HG03097 (cell line): Measurements from ENCODE around the gene IFNGR2.
"Not testable (repeated sequence)": the region's sequence is repeated elsewhere in the genome, so short reads cannot be mapped to it uniquely, and the experiment has no call there.

Source experiments
- ATAC-seq: cut with Tn5 transposase; IDR thresholded peaks from one replicate; pipeline ENCODE4 v1.9.1; 2021; ENCODE audit not compliant: unreplicated experiment, low FRiP score

Gene IFNGR2

DNA sequence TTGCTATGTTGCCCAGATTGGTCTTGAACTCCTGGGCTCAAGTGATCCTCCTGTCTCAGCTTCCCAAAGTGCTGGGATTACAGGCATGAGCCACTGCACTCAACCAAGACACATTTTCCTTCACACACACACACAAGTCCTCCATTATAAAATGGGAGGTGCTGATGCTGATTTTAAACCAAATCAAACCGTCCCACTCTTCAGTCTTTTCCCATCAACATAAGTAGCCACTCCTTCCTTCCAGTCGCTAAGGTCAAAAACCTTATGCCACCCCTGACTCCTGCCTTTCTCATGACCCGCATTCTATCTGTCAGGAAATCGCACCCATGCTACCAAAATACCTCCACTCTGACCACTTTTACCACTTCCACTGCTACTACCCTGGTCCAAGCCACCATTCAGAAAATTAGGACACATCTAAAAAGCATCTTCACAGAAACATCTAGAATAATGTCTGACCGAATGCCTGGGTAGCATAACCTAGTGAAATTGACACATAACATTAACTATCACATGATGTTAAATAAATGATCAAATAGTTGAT lies 28.0 kb upstream of the IFNGR2 start:
- no peak for ATAC-seq

GRCh38 chr21:33377221-33377920 lies 25.8 kb upstream of the IFNGR2 start:
- no peak for ATAC-seq

- no peak for ATAC-seq
Observed at GRCh38 chr21:33378081-33378480, 25.1 kb upstream of the IFNGR2 start.

- ATAC-seq: not testable (repeated sequence)
Observed at GRCh38 chr21:33379934-33380333, 23.3 kb upstream of the IFNGR2 start.

- ATAC-seq: peak; percentile 43
Observed at GRCh38 chr21:33380483-33380998, 22.7 kb upstream of the IFNGR2 start.

DNA sequence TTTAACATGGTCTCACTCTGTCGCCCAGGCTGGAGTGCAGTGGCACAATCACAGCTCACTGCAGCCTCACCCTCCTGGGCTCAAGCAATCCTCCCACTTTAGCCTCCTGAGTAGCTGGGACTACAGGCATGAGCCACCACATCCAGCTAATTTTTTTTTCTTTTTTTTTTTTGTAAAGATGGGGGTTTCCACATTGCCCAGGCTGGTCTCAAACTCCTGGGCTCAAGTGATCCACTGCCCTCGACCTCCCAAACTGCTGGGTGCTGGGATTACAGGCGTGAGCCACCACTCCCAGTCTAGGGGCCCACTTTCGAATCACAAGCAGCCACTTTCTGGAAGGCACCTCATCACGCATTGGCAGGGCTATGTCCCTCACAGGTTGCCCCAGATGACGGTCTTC lies 21.8 kb upstream of the IFNGR2 start:
- not testable (repeated sequence) for ATAC-seq

DNA sequence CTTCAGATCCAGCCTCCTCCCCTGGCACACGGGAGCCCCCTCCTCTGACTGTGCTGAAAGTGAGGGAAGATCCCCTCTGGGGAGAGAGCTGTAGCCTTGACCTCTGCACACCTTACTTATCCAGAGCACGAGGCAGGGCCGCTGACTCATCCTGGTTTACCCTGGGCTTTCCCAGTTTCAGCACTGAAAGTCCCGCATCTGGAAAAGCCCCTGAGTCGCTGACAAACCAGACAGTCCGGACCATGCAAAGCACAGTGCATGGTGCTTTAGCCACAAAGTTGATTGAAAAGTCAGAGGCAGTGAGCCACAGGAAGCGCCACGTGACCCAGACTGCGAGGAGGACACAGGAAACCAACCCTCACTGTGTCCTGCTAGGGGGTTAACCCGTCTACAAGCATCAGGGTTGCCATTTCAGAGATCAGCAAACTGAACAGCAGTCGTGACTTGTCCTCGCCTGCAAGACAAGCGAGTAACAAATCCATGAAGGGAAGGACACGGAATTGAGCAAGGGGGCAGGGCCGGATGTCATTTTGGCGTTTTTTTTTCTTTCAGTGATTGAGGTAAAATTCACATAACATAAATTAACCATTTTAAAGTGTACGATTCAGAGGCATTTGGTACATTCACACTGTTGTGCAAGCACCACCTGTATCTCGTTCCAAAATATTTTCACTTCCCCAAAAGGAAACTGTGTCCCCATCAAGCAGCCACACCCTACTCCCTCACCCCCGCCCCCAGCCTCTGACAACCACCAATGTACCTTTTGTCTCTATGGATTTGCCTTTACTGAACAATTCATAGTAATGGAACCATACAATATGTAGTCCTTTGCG lies 19.9 kb upstream of the IFNGR2 start:
- peak; percentile 61 for ATAC-seq

GRCh38 chr21:33384841-33385331 lies 18.3 kb upstream of the IFNGR2 start:
- ATAC-seq: no peak

- no peak for ATAC-seq
Observed at GRCh38 chr21:33386222-33386784, 16.9 kb upstream of the IFNGR2 start.

DNA sequence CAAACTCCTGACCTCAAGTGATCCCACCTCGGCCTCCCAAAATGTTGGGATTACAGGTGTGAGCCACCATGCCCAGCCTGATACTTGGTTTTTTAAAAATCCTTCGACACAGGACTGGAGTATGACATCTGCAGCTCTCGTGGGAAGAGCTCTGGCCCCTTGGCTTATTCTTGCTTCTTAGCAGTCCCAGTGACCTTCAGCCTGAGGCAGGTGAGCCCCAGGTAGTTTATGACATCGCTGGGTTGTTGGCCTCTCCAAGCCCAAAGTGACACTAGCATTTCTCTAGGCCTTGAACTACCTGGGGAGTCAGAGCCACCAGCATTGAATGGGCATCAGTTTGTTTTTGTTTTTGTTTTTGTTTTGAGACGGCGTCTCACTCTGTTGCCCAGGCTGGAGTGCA lies 15.9 kb upstream of the IFNGR2 start:
- no peak for ATAC-seq

DNA sequence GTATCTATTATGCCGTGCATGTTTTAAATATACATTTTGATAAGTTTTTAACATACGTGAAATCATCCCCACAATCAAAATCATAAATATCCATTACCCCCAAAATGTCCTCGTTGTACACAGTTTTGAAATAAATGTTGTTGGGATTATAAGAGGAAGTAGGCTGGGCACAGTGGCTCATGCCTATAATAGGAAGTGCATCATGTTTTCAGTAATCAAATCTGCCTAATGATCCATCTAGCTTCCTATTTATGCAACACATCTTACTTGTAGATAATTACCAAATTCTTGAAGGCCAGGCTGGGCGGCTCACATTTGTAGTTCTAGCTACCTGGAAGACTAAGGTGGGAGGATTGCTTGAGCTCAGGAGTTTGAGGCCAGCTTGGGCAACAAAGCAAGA lies 15.0 kb upstream of the IFNGR2 start:
- ATAC-seq: no peak

GRCh38 chr21:33390479-33390878 lies 12.7 kb upstream of the IFNGR2 start:
- ATAC-seq: no peak

- no peak for ATAC-seq
Observed at GRCh38 chr21:33391656-33392055, 11.6 kb upstream of the IFNGR2 start.

- ATAC-seq: no peak
Observed at GRCh38 chr21:33392284-33392985, 10.8 kb upstream of the IFNGR2 start.

- ATAC-seq: no peak
Observed at GRCh38 chr21:33393348-33393747, 9.9 kb upstream of the IFNGR2 start.

DNA sequence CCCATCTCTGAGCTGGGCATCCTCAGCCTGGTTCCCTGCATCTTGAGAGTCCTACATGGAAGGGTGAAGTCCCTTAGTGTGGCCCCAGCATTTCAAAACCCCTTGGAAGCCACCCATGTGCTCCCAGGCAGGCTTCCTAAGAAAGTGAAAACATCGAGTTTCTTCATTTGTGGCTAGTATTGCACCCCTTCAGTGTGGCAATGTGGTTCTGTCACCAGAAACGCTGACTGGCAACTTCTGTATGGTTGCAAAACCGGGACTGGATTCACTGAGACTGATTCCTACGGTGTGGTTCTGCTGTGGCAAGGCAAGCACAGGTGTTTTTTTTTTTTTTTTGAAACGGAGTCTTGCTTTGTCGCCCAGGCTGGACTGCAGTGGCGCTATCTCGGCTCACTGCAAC lies 9.0 kb upstream of the IFNGR2 start:
- no peak for ATAC-seq

- no peak for ATAC-seq
Observed at GRCh38 chr21:33395891-33396331, 7.3 kb upstream of the IFNGR2 start.

- no peak for ATAC-seq
Observed at GRCh38 chr21:33396436-33396835, 6.8 kb upstream of the IFNGR2 start.

DNA sequence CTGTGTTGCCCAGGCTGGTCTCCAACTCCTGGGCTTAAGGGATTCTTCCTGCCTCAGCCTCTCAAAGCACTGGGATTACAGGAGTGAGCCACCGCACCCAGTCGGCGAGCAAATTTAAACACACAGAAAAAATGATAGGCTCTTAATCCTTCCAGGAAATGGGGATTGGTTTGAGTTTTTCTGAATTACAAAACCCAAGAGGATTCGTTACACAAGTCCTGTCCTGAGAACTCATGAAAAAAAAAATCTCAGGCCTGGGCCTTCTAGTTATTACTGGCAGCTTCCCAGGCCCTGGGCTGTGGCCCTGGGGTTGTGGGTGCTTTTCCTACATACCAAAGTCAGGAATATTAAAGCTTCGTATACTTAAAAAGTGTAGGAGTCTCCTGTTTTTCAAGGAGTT lies 6.3 kb upstream of the IFNGR2 start:
- ATAC-seq: no peak

DNA sequence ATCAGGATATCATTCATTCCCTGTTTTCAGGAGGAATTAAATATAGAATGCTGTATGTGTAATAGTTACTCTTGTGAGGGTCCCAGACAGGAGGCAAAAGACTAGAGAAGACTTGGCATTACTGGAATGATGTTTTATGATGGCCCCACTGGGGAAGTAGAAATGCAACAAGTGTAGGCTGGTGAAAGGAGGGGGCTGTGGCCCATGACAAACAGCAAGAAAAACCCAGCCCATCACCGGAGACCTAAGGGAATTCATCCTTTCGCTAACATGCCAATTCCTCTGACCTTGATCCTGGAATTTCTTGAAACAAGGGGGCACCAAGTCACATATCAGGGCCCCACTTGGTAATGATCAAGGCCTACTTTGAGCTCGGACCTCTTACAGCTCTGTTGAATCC lies 5.5 kb upstream of the IFNGR2 start:
- ATAC-seq: no peak
